Measurements from ENCODE around the gene ZSWIM7.
"Not testable (repeated sequence)": the region's sequence is repeated elsewhere in the genome, so short reads cannot be mapped to it uniquely, and the experiment has no call there.

ZSWIM7 gene

DNA sequence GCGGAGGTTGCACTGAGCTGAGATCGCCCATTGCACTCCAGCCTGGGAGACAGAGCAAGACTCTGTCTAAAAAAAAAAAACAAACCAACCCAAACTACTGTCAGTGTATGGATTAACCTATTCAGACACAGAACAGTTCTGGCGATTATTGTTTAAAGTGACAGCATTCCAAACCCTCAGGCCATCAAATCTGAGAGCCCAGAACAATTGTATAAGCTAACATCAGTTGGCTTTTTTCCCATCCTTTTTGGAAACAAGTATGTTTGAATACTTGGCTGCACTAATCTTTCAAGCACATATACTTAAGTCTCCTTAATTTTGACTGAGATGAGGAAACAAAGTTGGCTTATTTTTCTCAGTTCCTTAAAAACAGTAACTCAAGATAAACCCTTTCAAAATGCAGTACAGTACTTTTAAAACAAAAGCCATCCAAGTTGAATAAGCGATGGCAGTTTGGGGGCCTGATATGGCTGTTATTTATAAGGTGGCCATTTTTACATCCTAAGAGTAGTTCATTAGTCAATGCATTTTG, 1.4 kb downstream of the ZSWIM7 start:
- DNase-seq: no peak

DNA sequence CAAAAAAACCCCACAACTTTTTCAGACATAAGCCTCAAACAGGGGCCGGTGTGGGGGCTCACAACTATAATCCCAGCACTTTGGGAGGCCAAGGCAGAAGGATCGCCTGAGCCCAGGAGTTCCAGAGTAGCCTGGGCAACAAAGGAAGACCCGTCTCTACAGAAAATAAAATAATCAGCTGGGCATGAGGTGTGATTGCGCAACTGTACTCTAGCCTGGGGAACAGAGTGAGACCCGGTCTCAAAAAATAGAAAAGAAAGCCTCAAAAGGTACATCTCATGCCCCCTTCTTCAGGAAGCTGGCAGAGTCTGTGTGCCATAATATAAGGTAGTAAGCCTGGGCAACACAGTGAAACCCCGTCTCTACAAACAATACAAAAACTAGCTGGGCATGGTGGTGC, 3.2 kb downstream of the ZSWIM7 start:
- DNase-seq: no peak

DNA sequence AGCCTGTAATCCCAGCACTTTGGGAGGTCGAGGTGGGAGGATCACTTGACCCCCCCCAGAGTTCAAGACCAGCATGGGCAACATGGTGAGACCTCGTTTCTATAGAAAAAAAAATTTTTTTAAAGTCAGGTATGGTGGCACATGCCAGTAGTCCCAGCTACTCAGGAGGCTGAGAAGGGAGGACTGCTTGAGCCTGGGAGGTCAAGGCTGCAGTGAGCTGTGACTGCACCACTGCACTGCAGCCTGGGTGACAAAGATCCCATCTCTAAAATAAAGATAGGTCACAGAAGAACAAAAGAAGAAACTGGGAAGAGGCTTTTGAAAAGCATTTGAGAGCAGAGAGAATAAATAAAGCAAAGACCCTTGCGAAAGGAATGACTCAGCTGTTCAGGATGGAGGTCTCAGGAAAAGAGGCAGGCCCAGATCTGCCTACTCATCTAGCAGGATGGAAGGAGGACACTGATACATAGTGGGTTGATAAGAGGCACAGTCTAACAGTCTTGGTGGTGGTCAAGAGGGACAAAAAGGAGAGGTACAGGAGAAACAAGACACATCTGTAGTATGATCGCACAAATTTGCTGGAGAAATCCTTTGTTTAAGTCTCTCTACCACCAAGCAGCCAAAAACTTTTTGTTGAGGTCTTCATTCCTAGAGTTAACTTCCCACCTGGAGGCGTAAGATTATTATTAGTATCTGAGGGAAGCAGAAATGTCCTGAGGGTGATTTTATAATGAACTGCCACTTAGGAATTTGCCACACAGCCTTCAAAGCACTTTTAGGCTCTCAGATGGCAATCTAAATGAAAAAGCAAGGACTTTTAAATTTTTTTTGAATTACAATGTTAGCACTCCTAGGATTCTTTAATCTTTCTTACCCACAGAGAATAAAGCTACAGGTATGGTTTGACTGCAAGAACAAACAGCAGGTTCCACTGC, 17.6 kb downstream of the ZSWIM7 start:
- no peak for DNase-seq

DNA sequence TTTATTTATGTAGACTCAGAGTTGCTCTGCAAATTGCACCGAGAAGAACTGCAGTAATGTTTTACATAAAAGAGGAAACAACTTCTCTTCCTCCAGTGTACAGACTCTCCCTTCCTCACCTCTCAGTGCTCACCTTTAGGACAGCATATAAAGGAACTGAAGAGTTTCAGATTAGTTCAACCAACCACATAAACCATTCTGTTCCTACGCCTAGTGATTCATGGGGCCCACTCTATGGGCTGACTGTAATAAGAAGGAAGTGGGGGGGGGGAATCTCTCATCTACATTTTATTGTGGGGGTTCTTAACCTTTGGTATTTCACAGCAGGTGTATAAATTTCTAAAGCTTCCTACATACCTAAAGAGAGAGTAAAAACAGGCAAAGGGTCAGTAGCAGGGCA, 18.3 kb downstream of the ZSWIM7 start:
- no peak for DNase-seq

DNA sequence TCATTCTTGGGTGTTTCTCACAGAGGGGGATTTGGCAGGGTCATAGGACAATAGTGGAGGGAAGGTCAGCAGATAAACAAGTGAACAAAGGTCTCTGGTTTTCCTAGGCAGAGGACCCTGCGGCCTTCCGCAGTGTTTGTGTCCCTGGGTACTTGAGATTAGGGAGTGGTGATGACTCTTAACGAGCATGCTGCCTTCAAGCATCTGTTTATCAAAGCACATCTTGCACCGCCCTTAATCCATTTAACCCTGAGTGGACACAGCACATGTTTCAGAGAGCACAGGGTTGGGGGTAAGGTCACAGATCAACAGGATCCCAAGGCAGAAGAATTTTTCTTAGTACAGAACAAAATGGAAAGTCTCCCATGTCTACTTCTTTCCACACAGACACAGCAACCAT, 20.5 kb downstream of the ZSWIM7 start:
- DNase-seq: not testable (repeated sequence)

DNA sequence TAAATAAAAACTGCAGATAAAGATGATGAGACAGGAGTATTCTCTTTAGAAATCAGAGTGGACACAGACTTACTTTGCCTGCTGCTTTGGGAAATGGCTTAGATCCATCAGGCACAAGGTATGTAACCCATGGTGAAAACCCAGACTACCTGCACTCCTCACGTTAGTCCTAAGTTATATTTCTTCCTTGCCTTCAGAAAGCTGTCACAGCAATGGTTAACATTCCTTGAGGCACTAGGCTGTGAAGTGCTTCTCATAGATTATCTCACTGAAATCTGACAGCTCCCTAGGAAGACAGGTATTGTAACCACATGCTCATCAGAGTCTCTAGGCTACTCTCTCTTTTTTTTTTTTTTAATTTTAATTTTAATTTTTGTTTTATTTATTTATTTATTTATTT, 20.9 kb downstream of the ZSWIM7 start:
- no peak for DNase-seq

DNA sequence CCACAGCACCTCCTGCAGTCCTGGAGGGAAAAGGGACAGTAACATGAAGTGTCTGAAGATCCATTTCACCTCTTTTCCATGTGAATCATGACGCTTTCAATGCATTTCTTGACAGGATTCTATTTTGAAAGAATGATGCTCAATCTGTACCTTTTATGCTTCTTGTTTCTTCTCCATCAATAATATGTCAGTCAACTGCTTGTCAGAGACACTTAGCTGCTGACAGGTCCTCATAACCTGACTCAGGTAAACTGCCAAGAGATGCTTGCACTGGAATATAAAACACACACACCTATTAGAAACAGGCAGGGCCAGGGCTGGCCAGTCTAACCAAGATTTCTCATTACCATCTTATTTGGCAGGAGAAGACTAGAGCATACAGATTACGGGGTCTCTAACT, 21.6 kb downstream of the ZSWIM7 start:
- no peak for DNase-seq

DNA sequence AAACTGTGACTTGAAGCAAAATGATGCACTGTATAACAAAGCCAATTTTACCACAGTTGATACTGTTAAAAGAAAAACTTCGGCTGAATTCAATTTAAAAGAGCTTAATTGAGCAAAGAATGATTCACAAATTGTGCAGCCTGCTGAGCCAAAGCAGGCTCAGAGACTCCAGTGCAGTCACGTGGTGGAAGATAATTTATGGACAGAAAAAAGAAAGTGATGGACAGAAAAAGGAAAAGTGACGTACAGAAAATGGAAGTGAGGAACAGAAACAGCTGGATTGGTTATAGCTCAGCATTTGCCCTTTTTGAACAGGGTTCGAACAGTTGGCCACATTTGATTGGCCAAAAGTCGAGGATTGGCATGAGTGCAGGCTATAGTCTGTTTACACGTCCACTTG, 25.7 kb downstream of the ZSWIM7 start:
- no peak for DNase-seq

DNA sequence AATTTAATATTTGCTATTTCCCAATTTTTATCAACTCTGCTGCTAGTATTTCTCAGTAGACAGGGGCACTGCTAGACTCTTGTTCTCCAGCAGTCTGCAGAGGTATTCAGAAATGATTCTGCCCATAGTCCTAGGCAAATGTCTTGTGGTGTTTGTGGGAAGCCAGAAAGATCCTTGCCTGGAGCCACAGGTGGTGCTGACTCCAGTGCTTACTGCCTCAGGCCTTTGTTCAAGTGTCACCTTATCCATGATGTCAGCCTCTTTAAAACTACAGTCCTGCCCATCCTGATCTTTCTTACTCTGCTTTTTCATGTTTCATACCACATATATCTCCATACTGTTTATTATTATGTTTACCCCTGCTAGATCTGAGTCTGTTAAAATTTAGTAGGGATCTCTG, 26.5 kb downstream of the ZSWIM7 start:
- no peak for DNase-seq

DNA sequence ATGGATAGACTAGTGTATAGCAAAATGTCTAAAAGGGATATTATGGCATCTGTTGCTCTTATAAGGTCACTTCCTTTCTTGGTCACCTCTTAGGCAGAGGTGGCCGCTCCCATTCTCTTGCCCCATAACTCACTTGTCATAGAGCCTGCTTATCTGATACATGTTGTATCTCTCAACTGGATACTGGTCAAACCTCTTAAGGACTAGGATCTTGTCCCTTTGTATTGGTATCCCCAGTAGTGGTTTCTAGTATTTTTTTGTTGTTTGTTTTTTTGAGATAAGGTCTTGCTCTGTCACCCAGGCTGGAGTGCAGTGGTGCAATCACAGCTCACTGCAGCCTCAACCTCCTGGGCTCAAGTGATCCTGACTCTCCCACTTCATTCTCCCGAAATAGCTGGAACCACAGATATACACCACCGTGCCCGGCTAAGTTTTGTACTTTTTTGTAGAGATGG, 27.0 kb downstream of the ZSWIM7 start:
- no peak for DNase-seq

DNA sequence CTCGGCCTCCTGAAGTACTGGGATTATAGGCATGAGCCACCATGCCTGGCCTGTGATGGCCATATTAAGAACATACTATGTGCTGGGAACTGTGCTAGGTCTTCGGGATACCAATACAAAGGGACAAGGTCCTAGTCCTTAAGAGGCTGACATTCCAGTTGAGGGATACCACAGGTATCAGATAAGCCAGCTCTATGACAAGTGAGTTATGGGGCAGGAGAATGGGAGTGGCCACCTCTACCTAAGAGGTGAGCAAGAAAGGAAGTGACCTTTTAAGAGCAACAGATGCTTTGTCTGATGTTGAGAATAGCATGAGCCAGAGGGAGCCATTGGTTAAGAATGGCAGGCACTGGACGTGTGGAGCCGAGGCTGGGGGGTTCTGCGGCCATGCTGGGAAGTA, 27.6 kb downstream of the ZSWIM7 start:
- DNase-seq: no peak

DNA sequence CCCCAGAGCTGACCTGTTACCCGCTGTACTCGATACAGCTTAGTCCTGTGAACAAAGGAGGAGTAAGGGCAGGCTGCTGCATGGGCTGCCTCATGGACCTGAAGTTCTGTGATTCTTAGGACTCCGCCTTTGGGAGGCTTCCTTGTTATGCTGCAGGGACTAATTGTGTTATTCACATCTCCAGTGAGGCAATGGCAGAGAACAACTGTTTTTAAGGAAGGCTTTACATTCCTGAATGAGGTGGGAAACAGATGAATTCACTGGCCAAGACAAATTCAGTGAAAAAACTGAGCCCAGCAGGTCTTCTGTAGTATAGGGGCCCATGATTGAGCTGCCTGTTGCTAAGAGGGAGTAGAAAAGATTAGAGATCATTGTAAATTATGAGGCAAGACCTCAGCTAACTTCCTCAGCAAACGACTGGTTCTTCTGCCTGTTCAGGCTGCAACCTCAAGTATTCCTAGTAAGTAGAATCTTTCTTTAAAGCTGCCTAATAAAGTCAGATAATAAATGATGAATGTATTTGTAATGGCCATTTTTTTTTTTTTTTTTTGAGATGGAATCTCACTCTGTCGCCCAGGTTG, 28.3 kb downstream of the ZSWIM7 start:
- no peak for DNase-seq

DNA sequence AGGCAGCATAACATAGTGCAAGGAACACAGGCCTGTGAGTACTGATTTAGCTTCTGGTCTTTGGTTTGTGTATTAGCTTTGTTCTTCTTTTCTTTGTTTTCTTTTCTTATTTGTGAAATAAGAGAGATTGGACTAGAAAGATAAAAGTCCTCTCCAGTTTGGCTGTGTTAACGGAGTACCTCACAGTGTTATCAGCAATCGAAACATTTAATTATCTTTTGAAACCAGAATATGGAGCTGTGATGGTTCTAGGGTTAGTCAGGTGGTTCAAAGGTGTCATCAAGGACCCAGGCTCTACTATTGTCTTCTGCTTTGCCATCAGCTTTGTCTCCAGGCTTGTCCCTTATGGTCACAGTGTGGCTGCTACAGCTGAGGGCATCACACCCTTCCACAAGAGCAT, 29.0 kb downstream of the ZSWIM7 start:
- no peak for DNase-seq

DNA sequence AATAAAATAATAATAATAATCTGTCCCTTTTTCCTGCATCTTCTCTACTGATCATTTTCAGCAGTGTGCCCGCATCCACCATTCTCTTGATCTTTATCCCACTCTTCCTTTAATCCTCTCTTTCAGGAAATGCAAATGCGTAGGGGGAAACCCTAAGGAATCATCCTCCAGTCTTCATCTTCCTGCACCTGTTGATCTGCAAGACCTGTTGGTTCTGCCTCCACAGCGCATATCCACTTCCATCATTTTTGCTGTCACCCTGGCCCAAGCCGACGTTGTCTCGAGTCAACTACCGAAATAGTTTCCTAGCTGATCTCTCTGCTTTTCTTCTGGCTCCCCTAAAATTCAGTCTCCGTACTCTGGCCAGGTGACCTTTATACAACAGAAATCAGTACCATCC, 30.0 kb downstream of the ZSWIM7 start:
- no peak for DNase-seq

DNA sequence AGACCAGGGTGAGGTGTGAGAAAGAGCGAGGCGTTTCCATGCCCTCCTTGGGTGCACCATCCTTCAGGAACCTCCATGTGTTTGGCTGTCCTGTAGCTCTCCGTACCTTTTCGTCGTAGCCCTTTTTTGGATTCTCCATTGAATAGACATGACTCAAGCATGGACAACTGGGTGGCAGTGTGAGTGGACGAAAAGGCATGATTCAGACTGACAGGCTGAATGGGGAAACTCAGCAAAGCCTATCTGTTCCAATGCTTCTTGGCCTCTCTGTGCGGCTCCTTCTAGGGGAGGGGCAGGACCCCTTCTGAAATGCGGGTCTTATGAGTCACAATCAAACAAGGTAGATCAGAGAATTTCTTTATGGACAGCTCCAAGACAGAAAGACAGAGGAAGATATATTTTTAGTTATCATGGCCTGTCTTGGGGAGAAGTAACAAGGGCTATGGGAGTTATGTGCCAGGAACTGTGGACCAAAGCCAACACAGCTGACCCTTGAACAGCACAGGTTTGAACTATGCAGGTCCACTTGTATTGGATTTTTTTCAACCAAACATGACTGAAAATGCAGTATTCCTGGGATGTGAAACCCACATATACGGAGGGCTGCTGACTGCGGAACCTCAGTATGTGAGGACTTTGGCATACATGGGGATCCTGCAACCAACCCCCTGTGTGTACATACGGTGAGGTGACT, 31.7 kb downstream of the ZSWIM7 start:
- no peak for DNase-seq

DNA sequence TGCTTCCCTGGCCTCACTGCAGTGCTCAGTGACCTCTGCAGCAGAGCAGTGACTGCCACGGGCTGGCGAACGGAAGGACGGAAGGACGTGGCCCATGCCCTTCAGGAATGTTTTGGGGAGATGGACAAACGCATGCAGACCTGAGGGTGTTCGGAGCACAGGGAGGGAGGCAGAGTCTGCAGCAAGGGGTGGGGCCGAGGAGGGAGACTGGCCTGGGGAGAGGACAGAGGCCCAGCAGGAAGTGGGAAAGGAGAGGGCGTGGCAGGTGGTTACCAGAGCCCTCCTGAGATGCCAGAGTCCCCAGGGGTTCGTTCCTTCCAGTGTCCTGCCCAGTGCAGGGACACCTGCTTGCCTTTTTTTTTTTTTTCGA, 32.6 kb downstream of the ZSWIM7 start:
- DNase-seq: no peak

DNA sequence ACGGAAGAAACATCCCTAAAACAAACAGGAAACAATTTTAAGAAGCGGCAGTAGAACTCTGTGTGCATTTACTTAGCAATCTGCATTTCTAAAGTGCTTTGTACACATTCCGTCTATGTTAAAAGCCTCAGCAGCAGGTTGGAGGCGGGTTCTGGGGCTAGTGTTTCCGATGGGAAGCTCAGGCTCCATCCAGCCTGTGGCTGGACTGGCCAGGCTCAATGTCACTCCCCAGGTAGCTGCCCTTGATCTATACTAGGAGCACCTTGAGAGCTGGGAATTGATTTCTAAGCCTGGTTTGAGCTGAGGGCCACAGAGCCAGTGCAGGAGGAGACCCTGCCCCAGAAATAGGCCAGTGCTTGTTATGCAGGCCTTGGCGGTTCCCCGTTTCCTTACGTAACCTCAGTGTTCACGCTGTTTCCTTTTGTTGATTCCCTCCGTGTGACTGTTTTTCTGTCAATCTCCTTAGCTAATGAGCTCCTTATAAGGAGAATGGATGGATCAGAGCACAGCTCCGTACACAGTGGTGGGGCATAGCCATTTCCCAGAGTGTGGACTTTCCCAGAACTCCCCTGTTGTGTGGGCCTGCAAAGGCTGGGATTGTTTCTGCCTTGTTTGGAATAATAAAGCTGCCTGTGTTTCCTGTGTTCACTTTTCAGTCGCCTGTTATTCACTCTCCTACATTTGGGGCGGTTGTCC, 33.2 kb downstream of the ZSWIM7 start:
- DNase-seq: no peak

DNA sequence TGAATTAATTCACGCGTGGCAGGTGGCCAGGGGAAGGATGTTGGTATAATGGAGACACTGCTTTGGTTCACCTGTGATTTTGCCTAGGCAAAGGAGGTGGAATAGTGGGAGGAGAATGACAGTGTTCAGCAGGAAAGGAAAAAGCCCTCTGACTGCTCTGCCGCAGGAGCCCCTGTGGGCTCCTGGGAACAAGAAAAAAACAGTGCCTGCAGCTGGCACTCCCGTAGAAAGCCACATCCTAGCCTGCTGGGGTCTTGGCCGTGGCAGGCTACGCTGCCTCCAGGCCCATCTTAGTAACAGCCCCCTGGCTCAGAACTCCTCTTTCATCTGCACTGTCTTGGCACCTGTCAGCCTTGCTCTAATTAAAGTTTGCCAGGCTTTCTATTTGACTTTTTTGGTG, 34.0 kb downstream of the ZSWIM7 start:
- DNase-seq: no peak

DNA sequence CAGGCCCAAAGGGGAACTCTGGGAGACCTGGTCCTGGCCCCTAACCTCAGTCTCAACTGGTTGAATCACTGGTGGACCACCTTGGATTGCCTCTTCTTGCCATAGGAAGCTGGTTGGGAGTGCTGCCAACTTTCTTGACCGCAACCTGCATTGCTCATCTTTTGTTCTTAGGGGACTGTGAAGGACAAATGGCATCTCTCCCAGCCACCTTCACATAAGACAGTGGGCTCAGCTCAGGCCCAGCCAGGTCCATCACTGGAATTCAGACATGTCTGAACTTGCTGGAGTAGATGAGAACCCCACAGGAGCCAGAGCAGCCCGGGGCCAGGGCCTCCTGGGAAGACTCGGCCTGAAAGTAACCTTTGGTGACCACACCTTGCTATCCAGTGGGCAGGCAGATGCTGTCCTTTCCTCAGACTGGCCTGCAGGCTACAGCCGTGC, 35.8 kb downstream of the ZSWIM7 start:
- DNase-seq: no peak

DNA sequence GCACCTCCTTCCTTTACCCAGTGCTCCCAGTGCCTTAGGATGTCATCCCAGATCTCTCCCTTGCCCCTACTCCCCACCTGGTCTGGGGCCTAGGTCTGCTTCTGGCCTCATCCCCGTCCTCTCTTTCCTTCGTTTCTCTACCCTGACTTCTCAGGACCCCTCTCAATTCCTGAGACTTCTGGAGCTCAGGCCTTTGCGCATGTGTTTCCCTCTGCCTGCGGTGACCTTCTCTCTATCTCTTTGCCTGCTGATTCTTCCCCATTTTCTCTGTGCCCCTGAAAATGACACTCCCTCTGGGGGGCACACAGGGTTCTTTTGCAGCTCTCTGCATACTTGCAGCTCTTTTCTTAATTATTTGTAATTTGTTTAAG, 41.0 kb downstream of the ZSWIM7 start:
- DNase-seq: no peak

DNA sequence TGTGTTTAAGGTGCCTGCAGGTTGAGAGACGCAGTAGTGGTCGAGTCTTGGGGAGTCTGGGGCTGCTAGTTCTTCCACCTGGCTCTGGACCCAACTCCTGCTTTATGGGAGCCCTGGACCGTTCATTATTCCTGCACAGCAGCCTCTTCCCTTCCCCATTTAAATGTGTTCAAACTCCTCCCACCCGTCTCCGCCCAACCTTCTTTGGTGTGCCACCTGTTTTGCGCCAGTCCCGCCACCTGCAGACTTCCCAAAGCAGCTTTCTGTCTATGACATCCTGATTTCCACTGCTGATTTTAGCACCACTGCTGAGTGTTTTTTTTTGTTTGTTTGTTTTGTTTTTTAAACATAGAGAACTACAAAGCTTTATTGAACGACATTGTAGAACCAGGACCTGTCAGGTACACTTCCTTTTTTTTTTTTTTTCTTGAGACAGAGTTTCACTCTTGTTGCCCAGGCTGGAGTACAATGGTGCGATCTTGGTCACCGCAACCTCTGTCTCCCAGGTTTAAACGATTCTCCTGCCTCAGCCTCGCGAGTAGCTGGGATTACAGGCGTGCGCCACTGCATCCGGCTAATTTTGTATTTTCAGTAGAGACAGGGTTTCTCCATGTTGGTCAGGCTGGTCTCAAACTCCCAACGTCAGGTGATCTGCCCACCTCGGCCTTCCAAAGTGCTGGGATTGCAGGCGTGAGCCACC, 41.7 kb downstream of the ZSWIM7 start:
- DNase-seq: no peak

DNA sequence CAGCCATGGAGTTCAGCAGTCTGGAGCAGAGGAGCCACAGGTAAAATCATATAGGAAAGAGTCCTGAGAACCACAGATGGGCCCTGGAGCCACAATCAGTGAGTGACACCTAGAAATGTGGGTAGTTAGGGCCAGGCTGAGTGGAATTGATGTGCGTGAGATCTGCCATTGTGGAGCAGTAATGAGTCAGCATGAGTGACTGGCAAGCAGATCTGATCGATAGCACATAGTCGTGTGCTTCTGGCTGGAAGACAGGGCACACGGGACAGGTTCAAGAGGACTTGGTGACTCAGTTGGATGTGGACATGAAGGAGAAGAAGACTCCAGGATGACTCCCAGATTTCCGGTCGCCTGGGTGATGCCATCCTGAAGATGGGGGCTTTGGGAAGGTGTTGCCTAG, 42.3 kb downstream of the ZSWIM7 start:
- no peak for DNase-seq

Data from NCI-H1105 treated with DMSO at 0.1 percent for 48 hours (cell line).